MM.1S (cell line): ENCODE data around the gene APBA1.

Source experiments
- DNase-seq: peaks from one replicate; pipeline ENCODE4 v3.0.0-alpha.2; 2015
- H2AFZ ChIP-seq: fragments of 300-600 bp; sonication (generic); 2 replicates; pipeline ENCODE4 v1.6.0; 2016; ENCODE audit warnings: antibody characterized with exemption, low read length
- H3F3A ChIP-seq: fragments of 300-600 bp; sonication (generic); 2 replicates; pipeline ENCODE4 v1.6.1; 2016; ENCODE audit warnings: mild to moderate bottlenecking, antibody characterized with exemption, low read length, moderate library complexity, mixed read lengths; ENCODE audit not compliant: insufficient read depth
- H3K27ac ChIP-seq: fragments of 300-600 bp; sonication (generic); 2 replicates; pipeline ENCODE4 v1.5.1; 2016; ENCODE audit warnings: mild to moderate bottlenecking, low read length
- H3K27me3 ChIP-seq: fragments of 300-600 bp; sonication (generic); replicated peaks from 2 replicates; pipeline ENCODE4 v1.6.0; 2016; ENCODE audit warnings: low read length; ENCODE audit not compliant: insufficient read depth
- H3K36me3 ChIP-seq: fragments of 300-600 bp; sonication (generic); replicated peaks from 2 replicates; pipeline ENCODE4 v1.6.1; 2016; ENCODE audit warnings: mild to moderate bottlenecking, low read length, mixed read lengths; ENCODE audit not compliant: insufficient read depth
- H3K4me1 ChIP-seq: fragments of 300-600 bp; sonication (generic); 2 replicates; pipeline ENCODE4 v1.6.1; 2016; ENCODE audit warnings: low read length, mixed read lengths
- H3K4me2 ChIP-seq: fragments of 300-600 bp; sonication (generic); 2 replicates; pipeline ENCODE4 v1.6.0; 2016; ENCODE audit warnings: low read depth, low read length
- H3K4me3 ChIP-seq: fragments of 300-600 bp; sonication (generic); 2 replicates; pipeline ENCODE4 v1.5.1; 2016; ENCODE audit warnings: low read length, mixed read lengths
- H3K79me2 ChIP-seq: fragments of 300-600 bp; sonication (generic); 2 replicates; pipeline ENCODE4 v1.6.1; 2016; ENCODE audit warnings: mixed run types, low read length, mixed read lengths
- H3K9ac ChIP-seq: fragments of 300-600 bp; sonication (generic); 2 replicates; pipeline ENCODE4 v1.6.1; 2016; ENCODE audit warnings: low read length, mixed read lengths
- H3K9me2 ChIP-seq: fragments of 300-600 bp; sonication (generic); replicated peaks from 2 replicates; pipeline ENCODE4 v1.6.1; 2016; ENCODE audit warnings: mild to moderate bottlenecking, low read length, mixed read lengths; ENCODE audit not compliant: insufficient read depth
- H3K9me3 ChIP-seq: fragments of 300-600 bp; sonication (generic); replicated peaks from 2 replicates; pipeline ENCODE4 v1.6.1; 2016; ENCODE audit warnings: mild to moderate bottlenecking, low read length, mixed read lengths; ENCODE audit not compliant: insufficient read depth
- H4K20me1 ChIP-seq: fragments of 300-600 bp; sonication (generic); 2 replicates; pipeline ENCODE4 v1.6.1; 2016; ENCODE audit warnings: mild to moderate bottlenecking, low read length, moderate library complexity, mixed read lengths; ENCODE audit not compliant: insufficient read depth
- EZH2 ChIP-seq: fragments of 300-600 bp; sonication (generic); optimal IDR thresholded peaks from 2 replicates; pipeline ENCODE3; 2017; ENCODE audit warnings: low read depth, mild to moderate bottlenecking, antibody characterized with exemption, low read length, mixed read lengths
- EZH2phosphoT487 ChIP-seq: fragments of 300-600 bp; sonication (generic); IDR thresholded peaks from 2 replicates; pipeline ENCODE4 v1.6.1; 2018; ENCODE audit warnings: antibody characterized with exemption, low read length
- TF ChIP-seq, protein P1 (sequence below): fragments of 300-600 bp; sonication (generic); IDR thresholded peaks from 2 replicates; pipeline ENCODE4 v1.5.1; 2016; ENCODE audit warnings: antibody characterized with exemption, low read length, mixed read lengths

The APBA1 gene

GRCh38 chr9:69548681-69549080 lies 123.5 kb downstream of the APBA1 start:
- Histone ChIP-seq H2AFZ (no peak overlapping the region), H3K9ac (no peak overlapping the region), H3K4me3 (no peak overlapping the region), H3K4me1 (peaks cover 18% of the 10 kb centered on the region), H3F3A (no peaks in the 10 kb centered on the region), H3K79me2 (no peaks in the 10 kb centered on the region), H3K36me3 (no peaks in the 10 kb centered on the region), H3K27ac (no peak overlapping the region), H4K20me1 (no peaks in the 10 kb centered on the region), H3K27me3 (no peaks in the 10 kb centered on the region), H3K4me2 (no peak overlapping the region), H3K9me3 (no peaks in the 10 kb centered on the region), H3K9me2 (no peaks in the 10 kb centered on the region)
- TF ChIP-seq, protein P1, sequence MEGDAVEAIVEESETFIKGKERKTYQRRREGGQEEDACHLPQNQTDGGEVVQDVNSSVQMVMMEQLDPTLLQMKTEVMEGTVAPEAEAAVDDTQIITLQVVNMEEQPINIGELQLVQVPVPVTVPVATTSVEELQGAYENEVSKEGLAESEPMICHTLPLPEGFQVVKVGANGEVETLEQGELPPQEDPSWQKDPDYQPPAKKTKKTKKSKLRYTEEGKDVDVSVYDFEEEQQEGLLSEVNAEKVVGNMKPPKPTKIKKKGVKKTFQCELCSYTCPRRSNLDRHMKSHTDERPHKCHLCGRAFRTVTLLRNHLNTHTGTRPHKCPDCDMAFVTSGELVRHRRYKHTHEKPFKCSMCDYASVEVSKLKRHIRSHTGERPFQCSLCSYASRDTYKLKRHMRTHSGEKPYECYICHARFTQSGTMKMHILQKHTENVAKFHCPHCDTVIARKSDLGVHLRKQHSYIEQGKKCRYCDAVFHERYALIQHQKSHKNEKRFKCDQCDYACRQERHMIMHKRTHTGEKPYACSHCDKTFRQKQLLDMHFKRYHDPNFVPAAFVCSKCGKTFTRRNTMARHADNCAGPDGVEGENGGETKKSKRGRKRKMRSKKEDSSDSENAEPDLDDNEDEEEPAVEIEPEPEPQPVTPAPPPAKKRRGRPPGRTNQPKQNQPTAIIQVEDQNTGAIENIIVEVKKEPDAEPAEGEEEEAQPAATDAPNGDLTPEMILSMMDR = no peak
- TF ChIP-seq EZH2phosphoT487 (no peak), EZH2 (no peak)
- DNase-seq = no peak

GRCh38 chr9:69546265-69546664 lies 125.9 kb downstream of the APBA1 start:
- Histone ChIP-seq H3K36me3 (no peaks in the 10 kb centered on the region), H3K9me2 (no peaks in the 10 kb centered on the region), H3K4me1 (peaks cover 18% of the 10 kb centered on the region), H3K9me3 (no peaks in the 10 kb centered on the region), H3K27ac (no peak overlapping the region), H3K9ac (no peak overlapping the region), H3F3A (no peaks in the 10 kb centered on the region), H3K79me2 (no peaks in the 10 kb centered on the region), H3K4me2 (peak overlapping the region; percentile 31; the same call in 1 of the 2 replicates), H4K20me1 (no peaks in the 10 kb centered on the region), H2AFZ (no peak overlapping the region), H3K4me3 (no peak overlapping the region), H3K27me3 (no peaks in the 10 kb centered on the region)
- TF ChIP-seq EZH2phosphoT487 (no peak), EZH2 (no peak)
- TF ChIP-seq, protein P1 = peak; percentile 47
- no peak for DNase-seq

DNA sequence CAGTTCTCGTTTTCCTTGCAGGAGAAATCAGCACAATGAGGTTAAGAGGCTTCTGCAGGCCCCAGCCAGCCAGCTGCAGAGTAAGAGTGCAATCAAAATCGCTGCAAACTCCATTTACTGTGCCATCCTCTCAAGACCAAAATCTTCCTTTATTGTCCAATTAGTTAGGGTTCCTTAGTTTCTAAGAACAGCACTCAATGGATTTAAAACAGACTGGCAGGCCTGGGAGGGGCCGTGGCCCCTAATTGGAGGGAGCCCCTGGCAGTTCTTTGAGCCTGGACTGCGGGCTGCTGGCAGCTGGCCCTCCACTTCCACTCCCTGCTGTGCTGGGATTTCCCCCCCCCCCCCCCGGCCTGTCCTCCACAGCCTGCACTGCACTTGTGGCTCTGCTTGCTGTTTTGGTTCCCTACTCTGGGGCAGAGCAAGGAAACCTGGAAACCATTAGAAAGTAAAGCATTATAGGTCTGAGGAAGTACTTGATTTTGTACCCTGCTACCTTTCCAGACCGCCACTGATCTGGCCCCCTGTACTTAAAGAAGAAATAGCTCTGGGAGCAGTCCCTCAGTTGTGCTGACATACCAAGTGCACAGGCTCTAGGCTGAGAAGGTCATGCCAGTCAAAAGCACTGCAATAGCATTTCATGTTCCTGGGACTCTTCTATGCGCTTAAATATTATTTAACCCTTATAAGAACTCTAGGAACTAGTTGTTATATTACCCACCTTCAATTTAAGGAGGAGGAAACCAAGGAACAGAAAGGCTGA lies 129.0 kb downstream of the APBA1 start:
- Histone ChIP-seq H3K4me3 (no peak overlapping the region), H3K36me3 (no peaks in the 10 kb centered on the region), H3K4me1 (peaks cover 18% of the 10 kb centered on the region), H3K27me3 (no peaks in the 10 kb centered on the region), H3K9me2 (no peaks in the 10 kb centered on the region), H3K27ac (no peak overlapping the region), H3K79me2 (no peaks in the 10 kb centered on the region), H2AFZ (no peak overlapping the region), H3K4me2 (no peak overlapping the region), H3K9me3 (no peaks in the 10 kb centered on the region), H3F3A (no peaks in the 10 kb centered on the region), H4K20me1 (no peaks in the 10 kb centered on the region), H3K9ac (no peak overlapping the region)
- no peak for DNase-seq
- TF ChIP-seq EZH2 (no peak), EZH2phosphoT487 (no peak)

DNA sequence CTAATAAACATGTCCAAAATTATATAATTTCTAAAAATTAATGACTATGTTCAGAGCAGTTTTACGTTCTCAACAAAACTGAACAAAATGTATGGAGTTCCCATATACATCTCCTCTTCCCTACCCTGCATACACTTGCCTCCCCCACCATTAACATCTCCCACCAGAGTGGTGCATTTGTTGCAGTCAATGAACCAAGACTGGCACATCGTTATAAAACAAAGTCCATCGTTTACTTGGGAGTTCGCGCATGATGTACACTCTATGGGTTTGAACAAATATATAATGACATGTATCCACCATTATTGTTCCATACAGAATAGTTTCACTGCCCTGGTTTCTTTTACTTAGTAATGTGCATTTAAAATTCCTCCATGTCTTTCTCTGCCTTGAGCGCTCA lies 130.1 kb downstream of the APBA1 start:
- Histone ChIP-seq H4K20me1 (no peaks in the 10 kb centered on the region), H3K27ac (no peak overlapping the region), H3F3A (no peaks in the 10 kb centered on the region)

More for the DNA sequence above, 130.1 kb downstream of the APBA1 start:
- H3K79me2 ChIP-seq = no peaks in the 10 kb centered on the region
- no peak for DNase-seq
- H3K4me3 ChIP-seq = no peak overlapping the region
- H3K36me3 ChIP-seq = no peaks in the 10 kb centered on the region
- peaks cover 10% of the 10 kb centered on the region for H3K4me1 ChIP-seq
- no peak overlapping the region for H2AFZ ChIP-seq
- H3K9me3 ChIP-seq = no peaks in the 10 kb centered on the region
- H3K4me2 ChIP-seq = no peak overlapping the region
- no peaks in the 10 kb centered on the region for H3K9me2 ChIP-seq
- TF ChIP-seq, protein P1 = no peak
- TF ChIP-seq EZH2phosphoT487 (no peak), EZH2 (no peak)
- no peaks in the 10 kb centered on the region for H3K27me3 ChIP-seq
- H3K9ac ChIP-seq = no peak overlapping the region
